Non-pigmented ciliary epithelial cell (primary cell): ENCODE measurements around the gene MAP7D3.
A peak's percentile ranks its signal among the peaks of the same experiment; 100 is the strongest.
"Not testable (repeated sequence)": the region's sequence is repeated elsewhere in the genome, so short reads cannot be mapped to it uniquely, and the experiment has no call there.

ENCODE experiments used
- DNase-seq: peaks from one replicate; pipeline ENCODE4 v3.0.0-alpha.2; 2010; ENCODE audit warnings: low read depth

The MAP7D3 gene

DNA sequence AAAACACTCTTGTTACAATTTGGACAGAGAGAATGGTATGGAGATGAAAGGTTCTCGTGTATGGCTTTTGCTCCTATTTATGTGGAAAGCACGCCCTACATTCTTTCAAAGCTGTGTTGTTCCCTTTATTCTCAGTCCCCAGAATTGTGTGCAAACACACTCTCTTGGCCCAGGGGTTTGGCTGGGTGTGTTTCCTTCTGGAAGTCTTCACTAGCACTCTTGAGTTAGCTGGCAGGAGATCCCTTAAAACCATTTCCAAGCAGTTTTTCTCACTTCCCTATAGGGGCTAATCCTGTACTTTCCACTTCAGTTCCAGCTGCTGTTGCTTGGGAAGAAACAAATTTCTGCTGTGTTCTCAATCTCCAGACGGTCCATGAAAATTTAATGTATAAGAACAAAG, 68.8 kb downstream of the MAP7D3 start:
- DNase-seq = no peak

GRCh38 chrX:136179133-136179532, 72.1 kb downstream of the MAP7D3 start:
- DNase-seq = no peak

DNA sequence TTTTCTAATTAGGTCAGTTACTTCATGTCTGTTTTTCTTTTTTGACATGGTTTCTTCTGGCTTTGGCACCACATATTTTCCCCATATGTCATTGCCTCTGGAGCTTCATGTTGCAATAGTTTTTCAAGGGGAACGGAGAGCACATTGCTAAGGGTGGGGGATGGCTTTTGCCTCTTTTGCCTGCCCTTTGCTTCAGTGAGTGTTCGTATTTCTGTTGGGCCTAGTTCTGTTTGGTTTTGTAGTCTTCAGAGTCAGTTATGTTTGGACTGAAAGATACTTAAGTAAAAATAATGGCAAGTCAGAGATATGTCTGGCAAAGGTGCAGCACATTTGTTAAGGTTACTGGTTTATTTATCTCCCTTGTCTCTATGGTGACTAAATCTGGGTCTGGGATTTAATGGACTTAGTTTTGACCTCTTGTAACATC, 74.8 kb downstream of the MAP7D3 start:
- no peak for DNase-seq

DNA sequence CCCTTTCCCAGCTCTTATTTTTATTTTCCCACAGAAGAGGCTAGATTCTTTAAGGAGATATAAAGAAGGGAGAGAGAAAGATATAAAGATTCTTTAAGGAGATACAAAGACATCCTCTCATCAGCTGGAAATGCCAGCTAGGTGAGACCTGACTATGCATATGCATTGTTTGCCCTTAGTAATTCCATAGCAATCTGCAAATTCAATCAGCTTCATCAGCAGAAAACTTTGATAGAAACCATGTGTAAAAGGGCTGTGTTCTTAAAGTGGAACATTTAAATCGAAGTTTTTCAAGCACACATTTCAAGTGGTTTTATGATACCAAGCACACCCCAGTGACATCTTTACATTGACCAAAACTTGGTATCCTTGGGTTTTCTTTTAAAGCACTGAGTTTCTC, 79.8 kb downstream of the MAP7D3 start:
- no peak for DNase-seq

DNA sequence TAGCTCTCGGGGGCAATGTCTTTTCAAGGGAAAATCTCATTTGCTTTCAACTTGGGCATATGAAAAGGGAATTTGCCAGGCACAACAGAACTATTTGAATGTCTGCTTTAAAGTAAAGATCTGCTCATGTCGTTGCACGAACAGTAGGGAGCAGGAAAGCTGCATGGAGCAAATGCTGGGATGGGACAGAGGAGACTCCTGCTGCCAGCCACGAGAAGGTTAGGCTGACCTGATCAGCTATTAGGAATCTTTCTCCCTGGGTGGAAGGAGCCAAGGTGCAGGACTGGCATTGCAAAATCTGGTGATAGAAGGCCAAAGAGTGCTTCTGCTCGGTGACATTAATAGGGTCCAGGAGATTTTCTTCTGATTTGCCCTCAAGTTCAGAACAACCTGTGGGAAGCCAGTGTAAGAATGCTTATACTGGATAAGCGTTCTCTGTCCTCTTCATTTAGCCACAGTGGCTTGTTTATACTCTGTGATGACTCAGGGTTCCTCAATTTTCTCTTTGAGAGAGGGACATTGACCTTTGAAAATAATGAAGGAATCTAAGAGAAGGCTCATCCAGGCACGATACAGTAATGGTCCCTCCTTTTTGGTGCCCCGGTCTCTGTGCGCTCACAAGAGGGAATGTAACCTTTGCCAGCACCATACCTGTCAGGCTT, 80.9 kb downstream of the MAP7D3 start:
- DNase-seq = no peak

- peak; percentile 69 for DNase-seq
Measured at GRCh38 chrX:136168929-136169735, 82.1 kb downstream of the MAP7D3 start.

GRCh38 chrX:136167989-136168388, 83.2 kb downstream of the MAP7D3 start:
- DNase-seq = not testable (repeated sequence)

- DNase-seq = no peak
Measured at GRCh38 chrX:136166221-136166855, 84.9 kb downstream of the MAP7D3 start.

DNA sequence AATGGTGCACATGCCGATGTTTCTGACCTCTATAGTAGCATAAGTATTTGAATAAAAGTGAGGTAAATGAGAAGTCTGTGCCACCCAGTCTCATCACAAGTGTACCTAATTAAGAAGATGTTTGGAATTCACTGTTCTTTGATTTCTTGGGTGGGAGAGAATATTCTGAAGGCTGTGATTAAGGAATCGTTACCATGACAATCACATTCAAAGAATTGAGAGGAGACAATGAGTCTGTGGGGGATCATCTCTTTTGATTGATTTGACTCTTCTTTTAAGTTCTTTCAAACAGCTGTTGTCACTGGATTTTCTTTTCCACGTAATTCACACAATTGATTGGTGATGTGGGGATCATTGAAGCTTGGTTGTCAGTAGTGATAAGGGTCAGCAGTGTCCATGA, 85.8 kb downstream of the MAP7D3 start:
- DNase-seq = no peak

DNA sequence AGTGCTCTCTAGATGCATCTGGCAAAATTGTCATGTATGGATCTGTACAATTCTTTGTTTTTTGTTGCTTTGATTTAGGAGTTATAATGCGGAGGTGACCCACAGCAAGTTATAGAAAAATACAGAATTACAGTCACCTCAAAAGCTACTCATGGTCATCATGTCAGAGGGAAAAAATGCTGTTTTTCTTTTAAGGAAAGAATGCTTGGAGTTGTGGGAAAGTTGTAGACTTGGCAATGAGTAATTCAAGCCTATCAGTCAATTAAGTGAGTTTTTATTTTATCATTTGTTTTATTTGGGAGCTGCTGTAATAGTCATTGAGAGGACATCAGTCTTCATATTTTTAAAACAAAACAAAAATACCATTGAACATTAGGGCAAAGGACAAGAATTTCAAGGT, 87.5 kb downstream of the MAP7D3 start:
- no peak for DNase-seq
